Middle frontal gyrus (tissue), 1 donor: ENCODE results near the gene GPR142.
A peak's percentile ranks its signal among the peaks of the same experiment; 100 is the strongest.

Source experiments
- DNase-seq: peaks from one replicate; pipeline ENCODE4 v3.0.0-alpha.2; 2015; ENCODE audit warnings: low spot score; ENCODE audit errors: extremely low spot score

GPR142 gene, protein sequence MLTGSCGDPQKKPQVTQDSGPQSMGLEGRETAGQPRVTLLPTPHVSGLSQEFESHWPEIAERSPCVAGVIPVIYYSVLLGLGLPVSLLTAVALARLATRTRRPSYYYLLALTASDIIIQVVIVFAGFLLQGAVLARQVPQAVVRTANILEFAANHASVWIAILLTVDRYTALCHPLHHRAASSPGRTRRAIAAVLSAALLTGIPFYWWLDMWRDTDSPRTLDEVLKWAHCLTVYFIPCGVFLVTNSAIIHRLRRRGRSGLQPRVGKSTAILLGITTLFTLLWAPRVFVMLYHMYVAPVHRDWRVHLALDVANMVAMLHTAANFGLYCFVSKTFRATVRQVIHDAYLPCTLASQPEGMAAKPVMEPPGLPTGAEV

DNA sequence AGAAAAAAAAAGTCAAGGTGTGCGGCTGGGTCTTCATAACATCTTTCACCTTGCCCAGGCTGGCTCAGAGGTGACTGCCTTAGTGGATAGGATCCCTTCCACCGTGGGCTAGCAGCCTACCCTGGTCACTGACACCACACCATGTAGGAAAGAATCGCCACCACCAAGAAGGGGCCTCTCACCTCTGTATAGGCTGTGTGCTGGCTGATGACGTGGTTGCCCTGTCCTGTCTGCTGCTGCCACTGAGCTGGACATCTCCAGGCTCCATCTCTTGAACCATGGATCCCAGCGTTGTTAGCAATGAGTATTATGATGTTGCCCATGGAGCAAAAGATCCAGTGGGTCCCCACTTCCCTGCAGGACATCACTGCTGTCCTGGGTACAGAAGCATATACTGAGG is at the start of gene GPR142:
TSS of gene GPR142 (plus strand) at position 301 of the 400 bp plus-strand sequence. CDS start 2,035 bp downstream, outside the sequence.
- no peak for DNase-seq

DNA sequence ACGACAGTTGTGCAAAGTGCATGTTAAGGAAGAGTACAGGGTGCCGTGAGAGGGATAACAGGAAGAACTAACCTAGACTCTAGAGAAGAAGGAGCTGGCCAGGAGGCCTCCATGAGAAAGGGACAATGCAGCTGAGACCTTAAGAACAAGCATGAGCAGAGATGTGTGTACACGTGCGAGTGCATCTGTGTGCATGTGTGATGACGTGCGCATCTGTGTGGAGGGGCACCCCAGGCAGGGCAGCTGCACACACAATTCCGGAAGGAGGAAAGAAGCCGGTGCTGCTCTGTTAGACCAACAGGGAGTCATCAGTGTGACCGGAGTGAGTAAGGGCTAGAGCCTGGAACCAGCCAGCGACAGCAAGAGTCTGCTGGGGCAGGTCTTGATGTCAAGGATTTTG is 48.9 kb upstream of the GPR142 start:
- no peak for DNase-seq

DNA sequence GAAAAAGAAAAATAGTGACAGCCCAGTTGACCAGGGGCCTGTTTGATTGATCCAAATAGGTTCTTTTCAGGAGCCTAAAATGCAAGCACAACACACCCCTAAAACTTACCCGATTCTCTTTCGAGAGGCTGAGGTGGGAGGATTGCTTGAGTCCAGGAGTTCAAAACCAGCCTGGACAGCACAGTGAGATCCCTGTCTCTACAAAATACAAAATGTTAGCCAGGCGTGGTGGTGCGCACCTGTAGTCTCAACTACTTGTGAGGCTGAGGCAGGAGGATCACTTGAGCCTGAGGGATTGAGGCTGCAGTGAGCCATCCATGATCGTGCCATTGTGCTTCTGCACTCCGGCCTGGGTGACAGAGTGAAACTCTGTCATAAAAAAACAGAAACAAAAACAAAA is 42.8 kb upstream of the GPR142 start:
- no peak for DNase-seq

DNA sequence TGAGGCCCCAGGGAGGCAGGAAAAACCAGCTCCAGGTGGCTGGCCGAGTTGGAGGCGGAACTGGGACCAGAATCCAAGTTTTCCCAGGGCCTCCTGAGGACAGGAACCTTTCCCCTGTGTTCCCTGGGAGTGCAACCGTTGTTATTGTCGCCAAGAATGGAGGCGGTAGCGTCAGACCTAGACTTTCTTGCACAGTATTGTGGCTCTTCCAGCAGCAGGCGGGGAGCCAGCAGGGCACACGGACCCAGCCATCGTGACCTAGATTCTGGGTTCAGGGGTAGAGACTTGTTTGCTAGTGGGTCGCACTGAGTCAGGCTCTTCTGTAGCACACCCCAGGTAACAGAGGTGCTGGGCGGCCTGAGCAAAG is 41.9 kb upstream of the GPR142 start:
- no peak for DNase-seq

DNA sequence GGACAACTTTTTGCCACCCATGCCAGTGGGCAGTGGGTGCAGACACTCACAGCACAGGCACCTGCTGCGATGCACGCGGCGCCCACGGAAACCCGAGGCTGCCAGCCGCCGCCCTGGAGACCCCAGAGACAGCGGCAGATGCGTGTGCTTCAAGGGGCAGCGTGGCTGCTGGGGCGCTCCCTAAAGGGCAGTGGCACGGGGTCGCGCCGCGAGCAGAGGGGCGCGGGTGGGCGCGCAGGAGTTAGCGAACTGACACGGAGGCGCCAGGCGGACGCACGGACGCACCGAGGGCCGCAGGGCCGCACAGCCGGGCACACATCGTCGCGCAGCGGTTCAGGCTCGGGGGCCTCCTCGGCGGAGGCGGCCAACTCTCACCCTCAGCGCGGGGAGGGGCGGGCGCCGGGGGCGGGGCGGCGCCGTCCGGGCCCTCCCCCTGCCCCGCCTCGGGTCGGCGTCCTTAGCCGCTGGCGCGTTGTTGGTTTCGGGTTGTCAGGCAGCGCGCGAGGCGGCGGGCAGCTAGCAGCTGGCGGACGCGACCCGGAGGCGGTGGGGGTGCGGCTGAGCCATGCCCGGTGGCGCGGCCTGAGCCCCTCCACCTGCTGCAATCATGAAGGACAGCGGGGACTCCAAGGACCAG is 41.4 kb upstream of the GPR142 start, which contains the start of gene KIF19:
TSS of gene KIF19 (plus strand) at position 484 of the 637 bp plus-strand sequence. CDS start at position 608, 124 bp downstream.
- no peak for DNase-seq

DNA sequence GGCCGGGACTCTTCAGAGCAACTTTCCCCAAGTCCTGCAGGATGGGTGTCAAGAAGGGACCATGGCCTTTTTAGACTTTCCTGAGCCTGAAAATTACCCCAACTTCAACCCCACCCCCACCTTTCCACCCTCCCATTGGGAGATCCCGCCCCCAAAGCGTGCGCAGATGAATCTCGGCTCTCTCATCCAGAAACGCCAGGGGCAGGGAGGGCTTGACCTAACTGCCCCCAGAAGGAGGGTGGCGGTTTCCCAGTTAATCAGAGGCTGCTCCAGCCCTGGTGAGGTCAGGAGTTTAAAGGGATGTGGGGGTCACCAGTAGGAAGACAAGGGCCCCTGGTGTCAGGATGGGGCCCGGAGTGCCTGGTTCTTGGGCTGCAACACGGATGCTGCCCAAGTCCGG is 40.8 kb upstream of the GPR142 start:
- no peak for DNase-seq

DNA sequence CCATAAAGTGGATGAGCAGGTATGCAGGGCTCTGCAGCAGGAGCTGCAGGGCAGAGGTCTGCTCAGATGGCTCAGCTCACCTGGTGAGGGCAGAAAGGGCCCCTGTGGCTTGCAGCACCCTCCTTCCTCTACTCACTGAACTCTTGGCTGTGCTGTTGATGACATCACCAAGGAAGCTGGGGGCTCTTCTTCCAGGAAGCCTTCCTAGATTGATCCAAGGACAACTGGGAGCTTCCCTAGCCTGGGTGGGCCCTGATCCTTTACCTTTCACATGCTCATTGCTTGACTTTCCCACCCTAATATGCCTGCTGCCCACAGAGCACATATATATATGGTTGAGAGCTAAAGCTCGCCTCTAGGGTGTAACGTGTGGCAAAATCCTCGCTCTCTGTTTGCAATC is 38.8 kb upstream of the GPR142 start:
- no peak for DNase-seq

DNA sequence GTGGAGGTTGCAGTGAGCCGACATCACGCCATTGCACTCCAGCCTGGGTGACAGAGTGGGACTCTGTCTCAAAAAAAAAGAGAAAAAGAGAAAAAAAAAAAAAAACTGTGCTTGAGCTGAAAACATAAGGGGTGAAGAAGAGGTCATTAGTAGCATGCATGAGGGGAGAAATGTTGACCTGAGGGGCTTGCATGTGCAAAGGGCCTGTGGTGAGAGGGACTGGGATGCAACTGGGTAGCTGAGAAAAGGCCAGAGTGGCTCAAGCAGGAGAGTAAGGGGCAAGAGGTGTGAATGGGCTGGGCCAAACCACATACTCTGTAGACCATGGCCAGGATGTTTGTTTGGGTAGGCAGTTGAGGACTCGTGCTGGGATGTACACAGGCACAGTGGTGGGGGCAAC is 37.9 kb upstream of the GPR142 start:
- no peak for DNase-seq

DNA sequence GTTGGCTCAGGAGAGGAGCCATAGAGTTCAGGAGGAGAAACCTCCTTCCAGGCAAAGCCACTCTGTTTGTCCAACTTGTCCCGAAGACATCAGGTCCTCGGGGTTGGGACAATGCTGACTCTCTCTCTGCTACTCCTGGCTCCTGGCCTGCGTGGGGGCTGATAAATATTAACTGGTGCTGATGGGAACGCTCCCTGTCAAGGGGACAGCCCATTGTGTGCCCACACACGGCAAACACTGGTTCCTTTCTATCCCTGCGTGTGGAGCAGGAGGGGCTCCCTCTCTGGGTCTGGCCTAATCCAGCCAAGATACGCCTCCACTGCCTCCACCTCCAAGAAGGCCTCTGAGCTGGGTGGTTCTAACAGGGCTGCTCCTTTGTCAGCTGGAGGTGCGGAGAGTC is 36.9 kb upstream of the GPR142 start:
- DNase-seq = no peak

DNA sequence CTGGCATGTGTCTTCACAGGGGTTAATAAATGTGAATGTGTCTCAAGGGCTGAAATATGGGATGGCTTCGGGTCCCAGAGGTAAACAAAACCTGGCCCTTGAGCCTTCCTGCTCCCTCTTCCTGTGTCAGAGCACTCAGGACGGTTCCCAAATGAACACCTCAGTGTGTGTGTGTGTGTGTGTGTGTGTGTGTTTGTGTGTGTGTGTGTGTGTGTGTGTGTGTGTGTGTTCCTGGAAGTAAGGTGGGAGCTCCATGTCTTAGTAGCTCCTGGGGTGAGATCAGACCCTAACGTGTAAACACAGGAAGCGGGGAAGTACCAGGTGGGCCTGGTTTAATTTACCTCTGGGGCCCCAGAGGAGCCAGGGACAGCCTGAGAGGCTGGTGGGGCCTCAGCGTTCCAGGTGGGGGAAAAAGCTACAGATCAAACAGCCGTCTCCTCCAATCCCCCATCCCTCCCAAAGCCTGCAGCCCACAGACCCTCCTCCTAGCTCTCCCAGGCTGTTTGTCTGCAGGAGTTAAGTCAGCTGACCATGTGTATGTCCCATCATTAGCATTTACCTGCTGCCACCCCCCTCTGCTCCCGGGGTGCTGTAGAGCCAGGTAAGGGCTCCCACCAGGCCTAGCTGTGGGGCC is 35.2 kb upstream of the GPR142 start:
- DNase-seq = no peak

DNA sequence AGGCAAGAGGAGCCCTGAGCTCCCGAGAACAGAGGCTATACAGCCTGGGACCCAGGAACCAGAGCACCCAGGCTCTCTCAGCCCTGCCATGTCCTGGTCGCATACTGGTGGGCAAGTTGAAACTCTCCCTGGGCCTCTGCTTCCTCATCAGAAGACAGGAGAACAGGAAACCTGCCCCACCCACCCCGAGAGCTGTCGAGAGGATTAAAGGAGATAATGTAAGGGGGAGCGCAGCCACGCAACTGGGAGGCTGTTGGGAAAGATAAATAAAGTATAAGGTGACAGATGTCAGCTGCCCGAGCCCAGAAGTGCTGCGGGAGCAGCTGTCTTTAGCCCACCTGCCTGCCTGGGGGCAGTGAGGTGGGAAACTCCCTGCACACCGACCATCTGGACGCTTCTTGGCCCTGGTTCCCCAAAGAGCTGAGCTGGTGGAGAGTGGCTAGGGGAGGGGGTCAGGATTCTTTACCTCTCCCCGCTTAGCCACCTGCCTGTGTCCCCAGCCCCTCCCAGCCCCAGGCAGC is 34.5 kb upstream of the GPR142 start:
- DNase-seq = no peak

DNA sequence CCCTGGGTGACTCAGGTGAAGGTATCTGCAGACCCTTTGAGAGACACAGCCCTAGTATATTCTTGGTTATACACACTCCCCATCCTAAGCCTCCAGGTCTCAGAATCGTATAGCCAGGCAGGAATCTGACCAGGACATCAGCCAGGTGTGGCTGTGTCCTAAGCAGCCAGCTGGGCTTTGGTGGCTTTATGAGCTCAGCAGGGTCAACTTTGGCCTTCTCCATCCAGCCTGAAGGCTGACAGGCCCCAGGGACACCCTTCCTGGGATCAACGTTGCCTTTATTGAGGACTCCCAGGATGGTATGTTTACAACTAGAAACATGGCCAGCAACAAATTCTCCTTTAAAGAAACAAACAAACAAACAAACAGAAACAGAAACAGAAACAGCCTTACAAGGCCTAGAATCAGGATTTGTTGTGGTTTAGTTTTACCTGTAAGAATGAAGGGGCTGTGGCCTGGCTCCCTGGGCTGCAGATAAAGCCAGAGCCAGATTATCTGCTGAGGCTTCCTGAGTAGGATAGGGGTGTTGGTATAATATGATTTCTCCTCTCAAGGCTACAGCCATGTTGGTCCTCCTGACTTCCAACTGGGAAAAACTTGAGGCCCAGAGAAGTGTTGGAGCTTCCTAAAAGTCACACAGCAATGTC is 32.8 kb upstream of the GPR142 start:
- no peak for DNase-seq

DNA sequence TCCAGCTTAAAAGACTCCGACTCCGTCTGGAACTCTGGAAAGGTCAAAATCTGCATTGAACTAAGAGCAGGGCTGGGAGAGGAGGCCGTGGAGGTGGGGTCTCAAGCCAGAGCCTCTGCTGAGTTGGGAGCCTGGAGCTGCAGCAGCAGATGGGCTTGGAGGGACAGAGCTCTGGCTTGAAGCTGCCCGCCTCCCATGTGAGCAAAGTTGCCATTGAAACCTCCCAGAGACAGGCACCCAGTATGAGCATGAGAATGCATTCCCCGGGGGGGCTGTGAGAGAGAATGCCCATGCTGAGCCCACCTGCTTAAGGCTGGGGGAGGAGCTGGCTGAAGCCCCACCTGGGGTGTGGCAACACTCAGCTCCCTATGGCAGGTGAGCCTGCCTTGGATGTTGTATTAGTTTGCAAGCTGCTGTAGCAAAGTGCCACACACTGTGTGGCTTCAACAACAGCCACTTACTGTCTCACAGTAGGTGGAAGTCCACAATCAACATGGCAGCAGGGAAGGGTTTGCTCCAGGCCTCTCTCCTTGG is 31.7 kb upstream of the GPR142 start:
- DNase-seq = no peak

DNA sequence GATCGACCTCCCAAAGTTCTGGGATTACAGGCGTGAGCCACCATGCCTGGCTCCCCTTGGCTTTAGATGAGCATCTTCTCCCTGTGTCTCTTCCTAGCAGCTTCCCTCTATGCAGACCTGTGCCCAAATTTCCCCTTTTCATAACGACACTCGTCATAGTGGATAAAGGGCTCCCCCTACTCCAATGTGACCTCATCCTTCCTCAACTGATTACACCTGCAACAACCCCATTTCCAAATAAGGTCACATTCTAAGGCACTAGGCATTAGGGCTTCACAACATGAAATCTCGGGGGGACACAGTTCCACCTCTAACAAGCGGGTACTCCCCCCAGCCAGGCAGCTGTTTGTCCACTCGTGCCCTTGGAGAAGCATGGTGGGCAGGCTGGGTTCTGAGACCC is 31.0 kb upstream of the GPR142 start:
- no peak for DNase-seq

DNA sequence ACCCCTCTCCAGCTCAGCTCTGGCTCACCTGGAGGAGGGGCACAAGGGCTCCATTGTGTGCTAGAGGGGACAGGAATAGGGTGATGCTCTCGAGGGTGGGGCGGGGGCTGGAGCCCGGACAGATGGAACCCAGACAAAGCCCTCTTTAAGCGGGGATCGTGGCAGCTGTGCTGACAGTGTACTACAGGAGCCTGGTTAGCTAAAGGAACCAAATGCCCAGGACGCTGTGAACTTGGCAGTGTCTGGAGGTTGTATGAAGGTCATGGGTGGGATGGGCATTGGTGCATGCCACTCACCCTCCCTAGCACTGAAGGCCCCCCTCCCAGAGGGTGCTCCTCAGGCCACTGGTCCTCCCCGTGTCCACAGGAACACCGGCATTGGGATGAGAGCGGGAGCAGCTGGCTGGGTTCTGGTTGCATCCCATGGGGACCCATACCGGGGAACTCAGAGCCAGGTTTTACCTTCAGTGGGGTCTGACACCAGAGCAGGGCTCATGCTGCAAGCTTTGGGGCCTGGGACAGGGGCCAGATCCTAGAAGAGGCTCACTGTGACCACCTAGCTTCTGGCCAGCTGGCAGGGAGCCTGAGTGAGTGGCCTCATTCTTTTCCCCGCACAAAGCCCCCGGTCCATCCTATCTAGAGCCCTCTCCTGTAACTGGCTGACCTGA is 29.3 kb upstream of the GPR142 start:
- peak; percentile 19 for DNase-seq

DNA sequence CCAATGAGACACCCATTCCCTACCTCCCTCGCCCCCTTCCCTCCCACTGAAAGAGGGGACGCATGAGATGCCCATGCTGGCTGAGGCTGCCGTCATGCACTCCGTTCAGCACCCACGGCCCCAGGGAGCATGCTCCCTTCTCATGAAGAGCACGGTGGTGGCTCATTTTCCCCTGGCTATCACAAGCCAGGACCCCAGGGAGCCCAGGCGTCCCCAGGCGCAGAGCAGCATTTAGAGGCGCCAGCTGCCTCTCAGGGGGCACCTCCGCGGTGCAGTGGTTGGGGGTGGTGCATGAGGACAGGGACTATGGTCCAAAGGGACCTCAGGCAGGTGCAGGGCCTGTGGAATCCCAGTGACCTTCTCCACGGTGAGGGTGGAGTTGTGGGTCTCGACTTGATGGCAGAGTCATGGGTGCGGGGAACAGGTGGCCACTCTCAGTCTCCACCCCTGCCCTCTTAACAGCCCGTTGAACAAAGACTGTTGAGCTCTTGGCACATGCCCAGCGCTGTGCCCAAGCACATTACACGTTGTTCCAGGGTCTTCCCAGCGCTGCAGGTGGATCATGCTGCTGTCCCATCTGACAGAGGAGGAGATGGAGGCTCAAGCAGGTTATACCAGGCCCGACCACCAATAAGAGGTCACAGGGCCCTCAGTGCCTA is 27.6 kb upstream of the GPR142 start:
- no peak for DNase-seq

DNA sequence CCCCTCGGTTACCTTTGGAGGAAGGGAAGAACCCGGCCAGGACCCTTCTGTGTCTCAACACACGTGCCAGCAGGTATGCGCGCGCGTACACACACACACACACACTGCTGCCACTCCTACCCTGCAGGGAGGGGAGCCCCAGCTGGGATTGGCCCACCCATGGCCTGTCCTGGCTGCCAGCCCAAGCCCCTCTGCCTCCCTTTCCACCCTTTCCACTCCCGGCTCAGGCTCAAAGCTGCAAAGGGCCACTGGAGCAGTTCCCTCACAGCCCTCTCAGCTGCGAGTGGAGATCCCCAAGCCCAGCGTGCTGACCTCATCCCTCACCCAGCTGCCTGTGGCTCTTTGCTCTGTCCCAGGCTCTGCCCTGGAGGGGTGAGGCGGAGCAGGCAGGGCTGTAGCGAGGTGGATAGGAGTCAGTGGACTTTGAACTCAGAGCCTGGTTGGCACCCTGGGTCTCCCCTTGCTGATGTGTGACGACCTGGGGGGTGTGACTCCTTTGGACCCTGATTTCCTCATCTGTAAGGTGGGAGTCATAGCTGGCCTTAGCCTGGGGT is 26.8 kb upstream of the GPR142 start:
- DNase-seq = peak; percentile 34

DNA sequence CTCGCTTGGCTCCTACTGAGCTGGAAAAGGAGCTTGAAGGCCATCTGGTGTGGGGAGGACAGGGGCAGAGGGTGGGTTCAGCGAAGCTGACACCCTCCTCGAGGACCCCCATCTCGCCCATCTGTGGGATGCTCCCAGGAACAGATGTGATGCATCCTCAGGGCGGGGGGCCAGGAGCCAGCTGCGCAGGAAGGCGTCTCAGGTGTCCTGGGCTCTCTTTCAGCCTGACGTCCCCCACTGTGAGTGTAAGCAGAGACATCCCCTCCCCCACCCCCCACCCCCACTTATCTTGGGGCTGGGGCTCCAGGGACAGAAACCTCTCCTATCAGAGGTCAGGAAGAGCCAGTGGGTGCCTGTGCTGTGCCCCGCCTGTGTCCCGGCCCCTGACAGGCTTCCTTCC is 25.1 kb upstream of the GPR142 start:
- DNase-seq = no peak

DNA sequence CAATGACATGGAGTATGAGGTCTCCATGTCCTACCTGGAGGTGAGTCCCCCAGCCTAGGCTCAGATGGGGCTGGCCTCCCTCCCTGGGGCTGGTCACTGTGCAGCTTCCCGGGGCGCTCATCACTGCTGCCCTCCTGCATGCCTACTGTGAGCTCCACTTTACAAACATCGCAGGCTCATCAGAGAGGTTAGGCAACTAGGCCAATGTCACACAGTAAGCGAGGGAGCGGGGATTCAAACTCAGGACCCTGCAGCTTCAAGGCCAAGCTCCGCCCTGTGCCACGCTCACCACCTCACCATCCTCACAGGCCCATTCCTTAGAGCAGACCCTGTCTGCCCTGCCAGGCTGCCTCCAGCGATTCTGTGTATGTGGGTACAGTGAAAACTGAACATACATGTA is 24.2 kb upstream of the GPR142 start:
- no peak for DNase-seq
